ENCODE measurements around the gene IL13RA1. TPM values are rescaled to one million over a fixed set of nuclear protein-coding genes. Genes with fewer than 3 reads are reported as not detected.
"Not testable (repeated sequence)": the region's sequence is repeated elsewhere in the genome, so short reads cannot be mapped to it uniquely, and the experiment has no call there.

IL13RA1 gene
- total RNA-seq, 1 experiment from 2014 or later, result 38.9 TPM

- DNase-seq (ENCODE audit: low spot score), result no peak
Measured at GRCh38 chrX:118729042-118729652, 1.7 kb downstream of the IL13RA1 start.

- DNase-seq (ENCODE audit: low spot score), result peak; percentile 29
Measured at GRCh38 chrX:118730500-118731247, 3.3 kb downstream of the IL13RA1 start.

- DNase-seq (ENCODE audit: low spot score), result not testable (repeated sequence)
Measured at GRCh38 chrX:118732551-118732950, 5.1 kb downstream of the IL13RA1 start.

GRCh38 chrX:118734909-118735308 lies 7.5 kb downstream of the IL13RA1 start:
- no peak for DNase-seq (ENCODE audit: low spot score)

GRCh38 chrX:118736394-118737010 lies 9.1 kb downstream of the IL13RA1 start:
- DNase-seq (ENCODE audit: low spot score), result no peak

GRCh38 chrX:118739577-118739976 lies 12.2 kb downstream of the IL13RA1 start:
- no peak for DNase-seq (ENCODE audit: low spot score)

- no peak for DNase-seq (ENCODE audit: low spot score)
Measured at GRCh38 chrX:118740276-118740889, 13.0 kb downstream of the IL13RA1 start.

GRCh38 chrX:118742176-118742575 lies 14.8 kb downstream of the IL13RA1 start:
- no peak for DNase-seq (ENCODE audit: low spot score)

GRCh38 chrX:118745570-118745969 lies 18.2 kb downstream of the IL13RA1 start:
- DNase-seq (ENCODE audit: low spot score), result no peak

GRCh38 chrX:118751950-118752783 lies 24.8 kb downstream of the IL13RA1 start:
- no peak for DNase-seq (ENCODE audit: low spot score)

- DNase-seq (ENCODE audit: low spot score), result no peak
Measured at GRCh38 chrX:118755633-118756032, 28.2 kb downstream of the IL13RA1 start.

GRCh38 chrX:118756101-118756500 lies 28.7 kb downstream of the IL13RA1 start:
- DNase-seq (ENCODE audit: low spot score), result no peak

GRCh38 chrX:118758511-118758910 lies 31.1 kb downstream of the IL13RA1 start:
- DNase-seq (ENCODE audit: low spot score), result no peak

- DNase-seq (ENCODE audit: low spot score), result no peak
Measured at GRCh38 chrX:118760025-118760424, 32.6 kb downstream of the IL13RA1 start.

GRCh38 chrX:118761939-118762707 lies 34.7 kb downstream of the IL13RA1 start:
- DNase-seq (ENCODE audit: low spot score), result no peak

- no peak for DNase-seq (ENCODE audit: low spot score)
Measured at GRCh38 chrX:118763489-118763888, 36.1 kb downstream of the IL13RA1 start.

GRCh38 chrX:118764122-118764521 lies 36.7 kb downstream of the IL13RA1 start:
- no peak for DNase-seq (ENCODE audit: low spot score)

- no peak for DNase-seq (ENCODE audit: low spot score)
Measured at GRCh38 chrX:118770133-118770760, 42.8 kb downstream of the IL13RA1 start.

- DNase-seq (ENCODE audit: low spot score), result no peak
Measured at GRCh38 chrX:118772051-118772450, 44.6 kb downstream of the IL13RA1 start.

GRCh38 chrX:118773782-118774181 lies 46.4 kb downstream of the IL13RA1 start:
- DNase-seq (ENCODE audit: low spot score), result no peak

Measured in A172 (cell line).